Thyroid gland (tissue), 4 donors: ENCODE data around the gene ALDH1A1.

Experiments
- POLR2A ChIP-seq, 2 donors: fragments of 450-650 bp; IDR thresholded peaks; one replicate each; pipeline ENCODE4 v1.6.1; 2017; ENCODE audit warnings: antibody characterized with exemption in 2 of 2, mild to moderate bottlenecking in 2 of 2, moderate library complexity in 1 of 2
- TF ChIP-seq, protein P1 (sequence below), 6 experiments: fragments of 200-600 bp in 3 of 6; fragments of 450-650 bp in 3 of 6; sonication (generic) in 3 of 6; IDR thresholded peaks; one replicate each; pipeline ENCODE4 v1.5.1; 2016 to 2019; ENCODE audit warnings: antibody characterized with exemption in 6 of 6, mild to moderate bottlenecking in 2 of 6, inconsistent platforms in 1 of 6, moderate library complexity in 1 of 6

- TF ChIP-seq, protein P1, sequence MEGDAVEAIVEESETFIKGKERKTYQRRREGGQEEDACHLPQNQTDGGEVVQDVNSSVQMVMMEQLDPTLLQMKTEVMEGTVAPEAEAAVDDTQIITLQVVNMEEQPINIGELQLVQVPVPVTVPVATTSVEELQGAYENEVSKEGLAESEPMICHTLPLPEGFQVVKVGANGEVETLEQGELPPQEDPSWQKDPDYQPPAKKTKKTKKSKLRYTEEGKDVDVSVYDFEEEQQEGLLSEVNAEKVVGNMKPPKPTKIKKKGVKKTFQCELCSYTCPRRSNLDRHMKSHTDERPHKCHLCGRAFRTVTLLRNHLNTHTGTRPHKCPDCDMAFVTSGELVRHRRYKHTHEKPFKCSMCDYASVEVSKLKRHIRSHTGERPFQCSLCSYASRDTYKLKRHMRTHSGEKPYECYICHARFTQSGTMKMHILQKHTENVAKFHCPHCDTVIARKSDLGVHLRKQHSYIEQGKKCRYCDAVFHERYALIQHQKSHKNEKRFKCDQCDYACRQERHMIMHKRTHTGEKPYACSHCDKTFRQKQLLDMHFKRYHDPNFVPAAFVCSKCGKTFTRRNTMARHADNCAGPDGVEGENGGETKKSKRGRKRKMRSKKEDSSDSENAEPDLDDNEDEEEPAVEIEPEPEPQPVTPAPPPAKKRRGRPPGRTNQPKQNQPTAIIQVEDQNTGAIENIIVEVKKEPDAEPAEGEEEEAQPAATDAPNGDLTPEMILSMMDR (IDR thresholded peaks at IDR 0.05) = no peak
- TF ChIP-seq POLR2A (IDR thresholded peaks at IDR 0.05) = no peak
Measured at GRCh38 chr9:72912476-72913381, 40.1 kb downstream of the ALDH1A1 start.
